ENCODE measurements around the gene ITPRID1.

Gene ITPRID1

GRCh38 chr7:31688372-31688771, 174.5 kb downstream of the ITPRID1 start:
- no peaks in the 10 kb centered on the region for H3K9me3 Mint-ChIP-seq (ENCODE audit: low read depth)
- H3K27ac Mint-ChIP-seq = no peak overlapping the region
- H3K36me3 Mint-ChIP-seq = no peaks in the 10 kb centered on the region
- no peaks in the 10 kb centered on the region for H3K4me1 Mint-ChIP-seq (ENCODE audit: low read depth)
- H3K27me3 Mint-ChIP-seq = no peaks in the 10 kb centered on the region
- H3K4me3 Mint-ChIP-seq = no peak overlapping the region

GRCh38 chr7:31688996-31689395, 175.1 kb downstream of the ITPRID1 start:
- Mint-ChIP-seq H3K27ac (no peak overlapping the region), H3K9me3 (ENCODE audit: low read depth) (no peaks in the 10 kb centered on the region), H3K4me3 (no peak overlapping the region), H3K36me3 (no peaks in the 10 kb centered on the region), H3K4me1 (ENCODE audit: low read depth) (no peaks in the 10 kb centered on the region), H3K27me3 (no peaks in the 10 kb centered on the region)

DNA sequence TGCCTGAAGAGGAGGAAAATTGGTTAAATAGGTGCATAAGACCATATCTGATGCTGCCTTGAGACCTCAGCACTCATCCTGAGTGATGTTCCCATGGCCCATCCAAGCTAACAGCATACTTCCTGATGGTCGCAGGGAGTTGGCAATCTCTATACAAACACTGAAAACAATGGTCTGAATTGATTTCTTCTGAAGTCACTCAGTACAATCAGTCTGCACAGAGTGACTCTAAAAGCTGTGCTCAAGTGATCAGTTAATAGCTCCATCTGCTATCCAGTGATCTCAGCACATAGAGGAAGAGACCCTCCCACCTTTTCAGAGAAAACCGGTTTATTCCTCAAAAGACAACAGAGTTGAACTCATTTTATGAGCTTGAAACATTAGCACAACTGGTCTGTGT, 177.0 kb downstream of the ITPRID1 start:
- Mint-ChIP-seq H3K9me3 (ENCODE audit: low read depth) (no peaks in the 10 kb centered on the region), H3K4me1 (ENCODE audit: low read depth) (no peaks in the 10 kb centered on the region)

GRCh38 chr7:31692451-31692850, 178.6 kb downstream of the ITPRID1 start:
- no peaks in the 10 kb centered on the region for H3K4me1 Mint-ChIP-seq (ENCODE audit: low read depth)
- no peaks in the 10 kb centered on the region for H3K36me3 Mint-ChIP-seq
- H3K27ac Mint-ChIP-seq = no peak overlapping the region
- H3K9me3 Mint-ChIP-seq (ENCODE audit: low read depth) = no peaks in the 10 kb centered on the region
- no peaks in the 10 kb centered on the region for H3K27me3 Mint-ChIP-seq
- H3K4me3 Mint-ChIP-seq = no peak overlapping the region

More for the DNA sequence above, 177.0 kb downstream of the ITPRID1 start:
- no peaks in the 10 kb centered on the region for H3K36me3 Mint-ChIP-seq
- H3K4me3 Mint-ChIP-seq = no peak overlapping the region
- no peak overlapping the region for H3K27ac Mint-ChIP-seq
- H3K27me3 Mint-ChIP-seq = no peaks in the 10 kb centered on the region

GRCh38 chr7:31692871-31693270, 179.0 kb downstream of the ITPRID1 start:
- no peak overlapping the region for H3K4me3 Mint-ChIP-seq
- no peaks in the 10 kb centered on the region for H3K4me1 Mint-ChIP-seq (ENCODE audit: low read depth)
- H3K36me3 Mint-ChIP-seq = no peaks in the 10 kb centered on the region
- no peak overlapping the region for H3K27ac Mint-ChIP-seq
- H3K27me3 Mint-ChIP-seq = no peaks in the 10 kb centered on the region
- no peaks in the 10 kb centered on the region for H3K9me3 Mint-ChIP-seq (ENCODE audit: low read depth)

DNA sequence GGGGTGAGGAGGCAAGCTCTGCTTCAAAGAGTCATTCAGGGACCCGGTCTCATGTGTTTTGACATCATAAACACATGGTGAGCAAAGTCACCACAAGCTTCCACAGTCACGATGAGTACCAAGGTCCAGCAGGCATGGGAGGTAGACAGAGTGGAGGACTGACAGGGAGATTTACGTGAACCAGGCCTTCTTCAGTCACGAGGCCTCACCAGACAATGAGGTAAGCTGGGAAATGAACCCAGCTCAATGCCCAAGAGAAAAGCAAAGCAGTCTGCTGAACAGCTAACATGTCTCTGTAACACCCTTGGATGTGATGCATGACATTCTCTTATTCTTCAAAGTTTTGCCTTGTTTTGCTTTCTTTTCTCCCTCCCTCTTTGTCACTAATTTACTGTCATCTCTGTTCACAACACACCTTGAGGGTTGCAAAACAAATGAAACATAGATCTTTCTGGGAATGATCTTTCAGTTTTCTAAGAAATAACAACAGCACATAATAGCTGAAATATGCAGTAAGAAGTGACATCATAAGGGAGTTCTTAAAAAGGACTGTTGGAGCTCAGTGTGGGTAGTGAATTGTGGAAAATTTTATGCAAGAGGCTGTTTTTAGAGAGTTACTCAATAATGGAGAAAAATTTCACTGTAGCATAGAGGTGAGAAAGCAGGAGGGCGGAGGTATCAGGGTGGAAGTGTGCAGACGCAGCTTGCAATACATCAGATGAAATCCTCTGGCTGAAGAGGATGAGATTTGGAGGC, 182.1 kb downstream of the ITPRID1 start:
- Mint-ChIP-seq H3K9me3 (ENCODE audit: low read depth) (no peaks in the 10 kb centered on the region), H3K27me3 (no peaks in the 10 kb centered on the region), H3K27ac (no peak overlapping the region), H3K4me1 (ENCODE audit: low read depth) (no peaks in the 10 kb centered on the region), H3K4me3 (no peak overlapping the region), H3K36me3 (no peaks in the 10 kb centered on the region)

GRCh38 chr7:31699050-31699449, 185.2 kb downstream of the ITPRID1 start:
- Mint-ChIP-seq H3K27ac (no peak overlapping the region), H3K4me3 (no peak overlapping the region), H3K9me3 (ENCODE audit: low read depth) (no peaks in the 10 kb centered on the region), H3K4me1 (ENCODE audit: low read depth) (no peaks in the 10 kb centered on the region), H3K27me3 (no peaks in the 10 kb centered on the region), H3K36me3 (no peaks in the 10 kb centered on the region)

- Mint-ChIP-seq H3K27me3 (no peaks in the 10 kb centered on the region), H3K4me3 (no peak overlapping the region), H3K4me1 (ENCODE audit: low read depth) (no peaks in the 10 kb centered on the region), H3K36me3 (no peaks in the 10 kb centered on the region), H3K27ac (no peak overlapping the region), H3K9me3 (ENCODE audit: low read depth) (no peaks in the 10 kb centered on the region)
Observed at GRCh38 chr7:31702354-31702753, 188.5 kb downstream of the ITPRID1 start.

DNA sequence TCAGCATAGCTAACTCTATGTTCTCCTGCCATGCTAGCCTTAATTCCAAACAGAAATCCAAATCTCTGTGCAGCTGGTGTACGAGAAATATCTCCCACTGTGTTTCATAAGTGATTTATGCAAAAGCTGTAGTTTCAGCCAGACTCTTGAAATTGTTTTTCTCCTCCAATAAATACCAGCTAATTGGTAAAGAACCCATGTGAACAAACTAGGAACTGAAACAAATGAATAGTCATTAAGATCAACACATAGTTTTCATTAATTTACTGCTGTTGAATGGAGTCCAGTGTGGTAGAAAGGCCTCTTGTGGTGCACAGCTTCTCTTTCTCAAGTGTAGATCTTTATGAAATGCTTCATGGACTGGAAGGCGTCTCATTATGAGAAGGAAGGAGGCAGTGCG, 191.5 kb downstream of the ITPRID1 start:
- Mint-ChIP-seq H3K36me3 (no peaks in the 10 kb centered on the region), H3K4me3 (no peak overlapping the region), H3K27ac (no peak overlapping the region), H3K27me3 (peaks cover 1% of the 10 kb centered on the region), H3K9me3 (ENCODE audit: low read depth) (no peaks in the 10 kb centered on the region), H3K4me1 (ENCODE audit: low read depth) (no peaks in the 10 kb centered on the region)

GRCh38 chr7:31707089-31707488, 193.2 kb downstream of the ITPRID1 start:
- H3K4me1 Mint-ChIP-seq (ENCODE audit: low read depth) = no peaks in the 10 kb centered on the region
- no peak overlapping the region for H3K27ac Mint-ChIP-seq
- H3K4me3 Mint-ChIP-seq = no peak overlapping the region
- H3K27me3 Mint-ChIP-seq = peaks cover 1% of the 10 kb centered on the region
- H3K36me3 Mint-ChIP-seq = no peaks in the 10 kb centered on the region
- H3K9me3 Mint-ChIP-seq (ENCODE audit: low read depth) = no peaks in the 10 kb centered on the region
